HG03045 (cell line): ENCODE data around the gene UNKL.

Source experiments
- ATAC-seq: cut with Tn5 transposase; IDR thresholded peaks from one replicate; pipeline ENCODE4 v1.9.1; 2021; ENCODE audit warnings: mild to moderate bottlenecking, moderate library complexity; ENCODE audit not compliant: unreplicated experiment

UNKL gene

GRCh38 chr16:1342526-1343427, 71.7 kb downstream of the UNKL start:
- peak; percentile 79 for ATAC-seq

- ATAC-seq: no peak
These were observed 72.7 kb downstream of the UNKL start for GRCh38 chr16:1341495-1342420.

GRCh38 chr16:1340730-1341494, 73.6 kb downstream of the UNKL start:
- no peak for ATAC-seq

- no peak for ATAC-seq
These were observed 75.4 kb downstream of the UNKL start for GRCh38 chr16:1338855-1339675.

- no peak for ATAC-seq
These were observed 76.3 kb downstream of the UNKL start for GRCh38 chr16:1338119-1338730.

- no peak for ATAC-seq
These were observed 77.0 kb downstream of the UNKL start for GRCh38 chr16:1337486-1337885.

GRCh38 chr16:1336619-1337018, 77.9 kb downstream of the UNKL start:
- no peak for ATAC-seq

- no peak for ATAC-seq
These were observed 78.5 kb downstream of the UNKL start for GRCh38 chr16:1335996-1336395.

- ATAC-seq: no peak
These were observed 79.1 kb downstream of the UNKL start for GRCh38 chr16:1335211-1335971.

- ATAC-seq: no peak
These were observed 79.8 kb downstream of the UNKL start for GRCh38 chr16:1334739-1335138.

- ATAC-seq: no peak
These were observed 80.4 kb downstream of the UNKL start for GRCh38 chr16:1333854-1334700.

- no peak for ATAC-seq
These were observed 81.2 kb downstream of the UNKL start, which contains the start of gene BAIAP3 for GRCh38 chr16:1333149-1333812. BAIAP3 (plus strand) TSS chr16:1333645; CDS start chr16:1338550, 4,905 bp downstream.

- no peak for ATAC-seq
These were observed 81.8 kb downstream of the UNKL start for GRCh38 chr16:1332618-1333148.

GRCh38 chr16:1331712-1332617, 82.5 kb downstream of the UNKL start:
- ATAC-seq: no peak

GRCh38 chr16:1330931-1331711, 83.4 kb downstream of the UNKL start:
- ATAC-seq: no peak
